Measurements from ENCODE around the gene CPLANE1. TPM values are rescaled to one million over a fixed set of nuclear protein-coding genes. Genes with fewer than 3 reads are reported as not detected.
"Not testable (repeated sequence)": the region's sequence is repeated elsewhere in the genome, so short reads cannot be mapped to it uniquely, and the experiment has no call there.

Gene CPLANE1
- total RNA-seq, 4 donors from 2014 or later: 6.3 to 28.2 (median 12.0) TPM

DNA sequence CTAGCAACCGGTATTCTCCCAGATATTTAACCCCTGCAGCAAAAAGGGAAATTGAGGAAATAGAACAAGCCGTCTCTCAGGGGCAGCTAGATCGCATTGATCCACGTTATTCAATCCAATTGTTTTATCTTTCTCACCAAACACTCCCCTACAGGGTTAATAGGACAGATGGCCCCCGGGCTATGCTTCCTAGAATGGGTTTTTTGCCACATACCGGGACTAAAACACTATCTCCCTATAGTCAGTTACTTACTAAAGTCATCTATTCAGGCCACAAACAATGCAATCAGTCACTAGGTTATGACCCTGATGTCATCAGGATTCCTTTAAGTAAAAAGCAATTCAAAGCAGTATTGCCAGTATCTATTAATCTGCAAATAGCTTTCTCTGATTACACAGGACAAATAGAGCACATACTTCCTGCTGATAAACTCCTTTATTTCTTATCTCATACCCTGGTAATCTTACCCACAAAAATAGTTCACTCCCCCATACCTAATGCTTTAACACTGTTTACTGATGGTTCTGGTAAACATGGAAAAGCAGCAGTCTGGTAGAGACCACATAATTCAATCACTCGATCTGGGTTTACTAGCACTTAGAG, 159.0 kb downstream of the CPLANE1 start:
- TF ChIP-seq EP300 (IDR thresholded peaks at IDR 0.05) (no peak), POLR2AphosphoS5 (IDR thresholded peaks at IDR 0.05) (no peak), POLR2A (IDR thresholded peaks at IDR 0.05) (no peak)
- TF ChIP-seq, protein P1, sequence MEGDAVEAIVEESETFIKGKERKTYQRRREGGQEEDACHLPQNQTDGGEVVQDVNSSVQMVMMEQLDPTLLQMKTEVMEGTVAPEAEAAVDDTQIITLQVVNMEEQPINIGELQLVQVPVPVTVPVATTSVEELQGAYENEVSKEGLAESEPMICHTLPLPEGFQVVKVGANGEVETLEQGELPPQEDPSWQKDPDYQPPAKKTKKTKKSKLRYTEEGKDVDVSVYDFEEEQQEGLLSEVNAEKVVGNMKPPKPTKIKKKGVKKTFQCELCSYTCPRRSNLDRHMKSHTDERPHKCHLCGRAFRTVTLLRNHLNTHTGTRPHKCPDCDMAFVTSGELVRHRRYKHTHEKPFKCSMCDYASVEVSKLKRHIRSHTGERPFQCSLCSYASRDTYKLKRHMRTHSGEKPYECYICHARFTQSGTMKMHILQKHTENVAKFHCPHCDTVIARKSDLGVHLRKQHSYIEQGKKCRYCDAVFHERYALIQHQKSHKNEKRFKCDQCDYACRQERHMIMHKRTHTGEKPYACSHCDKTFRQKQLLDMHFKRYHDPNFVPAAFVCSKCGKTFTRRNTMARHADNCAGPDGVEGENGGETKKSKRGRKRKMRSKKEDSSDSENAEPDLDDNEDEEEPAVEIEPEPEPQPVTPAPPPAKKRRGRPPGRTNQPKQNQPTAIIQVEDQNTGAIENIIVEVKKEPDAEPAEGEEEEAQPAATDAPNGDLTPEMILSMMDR (IDR thresholded peaks at IDR 0.05): no peak
- no peaks in the 10 kb centered on the region for H3K9me3 ChIP-seq
- 67% methylated on average over 7 of the region's 7 CpGs for WGBS
- H3K27ac ChIP-seq: no peak overlapping the region
- H3K27me3 ChIP-seq: no peaks in the 10 kb centered on the region
- H3K36me3 ChIP-seq: no peaks in the 10 kb centered on the region
- no peak for DNase-seq (ENCODE audit: low spot score in 2 of 2)
- no peak overlapping the region for H3K4me3 ChIP-seq
- no peaks in the 10 kb centered on the region for H3K4me1 ChIP-seq

DNA sequence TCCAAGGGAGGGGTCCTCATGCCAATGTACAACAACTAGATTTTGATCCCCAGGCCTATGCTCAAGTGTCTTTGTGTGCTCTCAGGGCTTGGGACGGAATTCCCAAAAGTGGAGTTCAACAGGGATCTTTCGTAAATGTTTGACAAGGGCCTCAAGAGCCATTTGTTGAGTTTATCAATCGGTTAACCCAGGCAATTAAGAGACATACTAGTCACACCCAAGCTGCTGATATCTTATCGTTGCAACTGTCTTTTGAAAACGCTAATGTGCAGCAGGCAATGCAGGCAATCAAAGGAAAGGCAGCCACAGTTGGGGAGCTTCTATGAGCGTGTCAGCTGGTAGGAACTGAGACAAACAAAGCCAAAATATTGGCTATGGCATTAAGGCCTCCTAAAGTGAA, 161.2 kb downstream of the CPLANE1 start:
- no peaks in the 10 kb centered on the region for H3K36me3 ChIP-seq
- DNase-seq (ENCODE audit: low spot score in 2 of 2): no peak
- TF ChIP-seq EP300 (IDR thresholded peaks at IDR 0.05) (no peak), POLR2AphosphoS5 (IDR thresholded peaks at IDR 0.05) (no peak)
- TF ChIP-seq, protein P1 (IDR thresholded peaks at IDR 0.05): no peak
- H3K27ac ChIP-seq: no peak overlapping the region
- H3K9me3 ChIP-seq: no peaks in the 10 kb centered on the region
- H3K4me3 ChIP-seq: no peak overlapping the region
- WGBS: 66% methylated on average over 6 of the region's 6 CpGs
- H3K27me3 ChIP-seq: no peaks in the 10 kb centered on the region
- no peaks in the 10 kb centered on the region for H3K4me1 ChIP-seq

DNA sequence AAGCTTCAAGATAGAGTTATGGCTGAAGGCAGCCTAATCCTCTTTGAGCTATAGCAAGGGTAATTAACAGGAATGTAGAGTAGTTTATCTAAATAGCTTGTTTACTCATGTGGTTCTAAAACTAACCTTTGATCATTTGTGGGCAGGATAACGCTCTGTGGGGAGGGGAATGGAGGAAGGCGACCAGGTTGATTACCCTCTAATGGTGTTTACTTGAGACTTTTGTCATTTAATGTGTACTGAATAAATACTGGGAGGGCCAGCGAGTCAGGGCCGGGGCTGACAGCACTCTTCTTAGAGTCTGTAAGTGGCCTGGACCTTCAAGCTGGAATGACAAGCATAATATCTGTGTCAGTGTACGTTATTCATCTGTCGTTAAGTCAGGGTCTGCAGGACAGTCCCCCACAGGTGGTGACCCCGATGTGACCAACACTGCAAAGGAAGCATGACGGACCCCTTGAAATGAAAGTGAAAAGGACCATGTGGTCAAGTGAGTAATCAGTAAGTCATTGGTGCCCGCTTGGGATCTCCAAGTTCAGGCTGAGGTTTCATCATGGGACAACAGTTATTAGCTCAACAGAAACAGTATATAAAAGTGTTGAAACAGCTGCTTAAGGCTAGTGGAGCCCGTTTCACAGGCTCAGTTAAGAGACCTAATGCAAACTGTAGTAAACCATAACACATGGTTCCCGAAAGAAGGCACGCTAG, 162.6 kb downstream of the CPLANE1 start:
- H3K4me3 ChIP-seq: no peak overlapping the region
- no peaks in the 10 kb centered on the region for H3K9me3 ChIP-seq
- no peaks in the 10 kb centered on the region for H3K27me3 ChIP-seq
- H3K36me3 ChIP-seq: no peaks in the 10 kb centered on the region
- H3K4me1 ChIP-seq: no peaks in the 10 kb centered on the region
- H3K27ac ChIP-seq: no peak overlapping the region
- no peak for DNase-seq (ENCODE audit: low spot score in 2 of 2)
- 82% methylated on average over 12 of the region's 12 CpGs for WGBS
- TF ChIP-seq EP300 (IDR thresholded peaks at IDR 0.05): no peak
- TF ChIP-seq POLR2A (IDR thresholded peaks at IDR 0.05): no peak
- no peak for TF ChIP-seq POLR2AphosphoS5 (IDR thresholded peaks at IDR 0.05)
- TF ChIP-seq, protein P1 (IDR thresholded peaks at IDR 0.05): no peak

DNA sequence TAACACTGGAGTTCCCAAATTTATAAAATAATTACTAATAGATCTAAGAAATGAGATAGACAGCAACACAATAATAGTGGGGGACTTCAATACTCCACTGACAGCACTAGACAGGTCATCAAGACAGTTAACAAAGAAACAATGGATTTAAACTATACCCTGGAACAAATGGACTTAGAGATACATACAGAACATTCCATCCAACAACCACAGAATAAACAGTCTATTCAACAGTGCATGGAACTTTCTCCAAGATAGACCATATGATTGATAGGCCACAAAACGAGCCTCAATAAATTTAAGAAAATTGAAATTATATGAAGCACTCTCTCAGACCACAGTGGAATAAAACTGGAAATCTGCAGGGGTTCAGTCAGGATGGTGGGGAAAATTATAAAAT, 163.2 kb downstream of the CPLANE1 start:
- WGBS: 88% methylated on average over 1 of the region's 1 CpG
- not testable (repeated sequence) for H3K27me3 ChIP-seq; H3K36me3 ChIP-seq; DNase-seq (ENCODE audit: low spot score in 2 of 2); H3K4me1 ChIP-seq; H3K27ac ChIP-seq; H3K4me3 ChIP-seq; H3K9me3 ChIP-seq

DNA sequence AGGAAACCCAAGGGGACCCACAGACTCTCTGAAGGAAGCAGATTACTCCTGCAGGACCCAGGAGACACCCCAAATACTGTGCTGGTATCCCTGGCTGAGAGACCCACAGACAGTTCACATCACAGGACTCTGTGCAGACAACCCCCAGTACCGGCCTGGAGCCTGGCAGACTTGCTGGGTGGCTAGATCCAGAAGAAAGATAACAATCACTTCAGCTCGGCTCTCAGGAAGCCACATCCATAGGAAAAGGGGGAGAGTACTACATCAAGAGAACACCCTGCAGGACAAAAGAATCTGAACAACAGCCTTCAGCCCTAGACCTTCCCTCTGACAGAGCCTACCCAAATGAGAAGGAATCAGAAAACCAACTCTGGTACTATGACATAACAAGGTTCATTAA, 166.2 kb downstream of the CPLANE1 start:
- WGBS: 72% methylated on average over 2 of the region's 2 CpGs
- DNase-seq (ENCODE audit: low spot score in 2 of 2); H3K4me3 ChIP-seq; H3K27ac ChIP-seq; H3K4me1 ChIP-seq; H3K9me3 ChIP-seq; H3K27me3 ChIP-seq: not testable (repeated sequence)
- H3K36me3 ChIP-seq: peaks cover 27% of the 10 kb centered on the region

DNA sequence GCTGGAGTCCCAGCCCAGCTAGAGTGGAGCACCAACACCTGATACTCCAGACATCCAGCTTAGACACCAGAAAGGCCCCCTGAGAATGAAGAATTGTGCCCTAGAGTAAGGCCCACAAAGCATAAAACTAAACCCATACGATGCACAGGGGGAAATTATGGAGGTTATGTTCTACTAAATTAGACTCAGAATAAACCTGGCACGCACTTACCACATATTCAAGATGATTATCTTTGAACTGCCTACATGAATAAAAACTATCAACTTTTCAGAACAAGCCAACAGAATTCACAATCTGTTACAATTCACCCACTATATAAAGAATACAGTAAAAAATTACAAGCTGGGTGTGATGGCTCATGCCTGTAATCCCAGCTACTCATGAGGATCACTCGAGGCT, 168.5 kb downstream of the CPLANE1 start:
- Histone ChIP-seq H3K9me3 (no peaks in the 10 kb centered on the region), H3K4me1 (no peaks in the 10 kb centered on the region), H3K4me3 (no peak overlapping the region), H3K27me3 (no peaks in the 10 kb centered on the region), H3K27ac (no peak overlapping the region), H3K36me3 (peaks cover 28% of the 10 kb centered on the region)
- WGBS: 83% methylated on average over 3 of the region's 3 CpGs
- no peak for DNase-seq (ENCODE audit: low spot score in 2 of 2)
- no peak for TF ChIP-seq POLR2A (IDR thresholded peaks at IDR 0.05)
- no peak for TF ChIP-seq EP300 (IDR thresholded peaks at IDR 0.05)
- TF ChIP-seq POLR2AphosphoS5 (IDR thresholded peaks at IDR 0.05): no peak
- TF ChIP-seq, protein P1 (IDR thresholded peaks at IDR 0.05): no peak

All from suprapubic skin (tissue), 4 donors.